ENCODE data around the gene NME1.

GRCh38 chr17:51200846-51201245 is 47.5 kb downstream of the NME1 start:
- TF ChIP-seq CTCF (optimal IDR thresholded peaks at IDR 0.05 in 1 of 3, IDR thresholded peaks at IDR 0.05 in 1 of 3, conservative IDR thresholded peaks at IDR 0.05 in 1 of 3; ENCODE audit: extremely low read depth in 1 of 3, insufficient read depth in 2 of 3, low read length in 3 of 3): no peak
- no peak for TF ChIP-seq EZH2 (IDR thresholded peaks at IDR 0.05; ENCODE audit: low read length)

Data from keratinocyte (primary cell).